COLO668 (cell line): ENCODE data around the gene TTC39C.
"Not testable (repeated sequence)": the region's sequence is repeated elsewhere in the genome, so short reads cannot be mapped to it uniquely, and the experiment has no call there.

Experiments
- DNase-seq: peaks from one replicate; lab custom pipeline; 2025; ENCODE audit not compliant: unreplicated experiment; lab: John Stamatoyannopoulos, UW

Gene TTC39C

DNA sequence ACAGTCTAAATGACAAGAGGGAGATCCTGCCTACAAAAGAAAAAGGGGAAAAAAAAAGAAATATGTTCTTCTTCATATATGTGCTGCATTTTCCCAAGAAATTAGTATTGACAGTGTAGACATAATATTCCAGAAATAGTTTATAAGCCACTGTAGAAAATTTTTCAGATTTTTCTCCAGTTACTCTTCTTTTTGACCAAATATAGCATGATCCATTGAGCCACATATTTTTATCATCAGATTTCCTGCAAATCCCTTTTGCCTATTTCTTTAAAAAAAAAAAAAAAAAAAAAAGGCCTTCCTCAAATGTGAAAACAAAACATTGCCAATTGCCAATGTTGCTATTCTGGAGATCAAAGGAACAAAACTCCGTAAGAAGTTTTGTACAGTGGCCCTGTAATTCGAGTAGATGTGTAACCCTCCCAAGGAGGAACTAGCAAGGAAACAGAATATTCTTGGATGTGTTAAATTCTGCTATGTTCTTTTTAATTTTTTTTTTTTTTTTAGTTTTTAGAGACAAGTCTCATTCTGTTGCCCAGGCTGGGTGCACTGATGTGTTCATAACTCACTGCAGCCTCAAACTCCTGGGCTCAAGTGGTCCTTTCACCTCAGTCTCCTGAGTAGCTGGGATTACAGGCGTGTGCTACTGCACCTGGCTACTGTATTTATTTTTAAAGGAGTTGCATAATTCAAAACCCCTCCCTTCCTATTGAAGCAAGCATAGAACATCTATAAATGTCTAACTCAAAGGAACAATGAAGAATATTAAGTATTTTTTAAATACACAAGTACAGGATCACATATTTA, 111.8 kb downstream of the TTC39C start:
- DNase-seq: no peak

DNA sequence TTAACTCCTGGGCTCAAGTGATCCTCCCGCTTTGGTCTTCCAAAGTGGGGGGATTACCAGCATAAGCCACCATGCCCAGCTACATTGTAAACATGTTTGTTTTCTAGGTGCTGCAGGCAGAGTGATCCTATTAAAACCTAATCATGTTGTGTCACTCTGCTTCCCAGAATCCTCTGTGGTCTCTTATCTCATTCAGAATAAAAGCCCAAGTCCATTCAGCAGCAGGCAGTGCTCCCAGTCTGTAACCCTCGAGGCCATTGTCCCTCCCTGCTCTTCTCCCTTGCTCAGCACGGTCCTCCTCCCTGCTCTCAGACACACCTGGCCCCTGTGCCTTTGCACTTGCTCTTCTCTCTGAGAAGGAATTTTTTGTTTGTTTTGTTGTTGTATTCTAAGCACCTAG, 113.2 kb downstream of the TTC39C start:
- no peak for DNase-seq

DNA sequence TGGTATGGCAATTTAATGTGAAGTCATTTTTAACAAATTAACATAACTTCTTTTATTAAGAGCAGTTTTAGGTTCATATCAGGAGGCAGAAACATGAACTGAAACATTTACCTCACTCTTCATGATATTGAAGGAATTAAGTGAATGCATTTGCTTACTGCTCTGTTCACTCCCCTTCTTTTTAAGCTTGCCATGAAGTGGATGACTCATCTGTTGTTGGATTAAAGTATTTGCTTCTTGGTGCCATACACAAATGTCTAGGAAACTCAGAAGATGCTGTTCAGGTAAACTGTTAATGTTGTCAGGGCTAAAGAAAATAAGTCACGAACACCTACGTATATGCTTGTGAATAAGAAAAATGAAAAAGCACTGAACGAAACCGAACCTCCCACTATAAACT, 114.1 kb downstream of the TTC39C start:
- DNase-seq: no peak

DNA sequence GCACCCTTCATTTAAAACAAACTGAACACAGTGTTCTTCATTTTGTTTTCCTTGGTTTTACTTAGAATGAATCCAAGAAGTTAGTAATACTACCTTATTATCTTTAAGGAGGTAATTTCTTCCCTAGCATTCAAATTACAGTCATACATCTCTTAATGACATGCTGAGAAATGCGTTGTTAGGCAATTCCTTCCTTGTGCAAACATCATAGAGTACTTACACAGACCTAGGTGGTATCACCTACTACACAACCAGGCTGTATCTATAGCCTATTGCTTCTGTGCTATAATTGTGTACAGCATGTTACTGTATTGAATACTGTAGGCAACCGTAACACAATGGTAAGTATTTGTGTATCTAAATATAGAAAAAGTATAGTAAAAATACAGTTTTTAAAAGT, 115.9 kb downstream of the TTC39C start:
- no peak for DNase-seq

DNA sequence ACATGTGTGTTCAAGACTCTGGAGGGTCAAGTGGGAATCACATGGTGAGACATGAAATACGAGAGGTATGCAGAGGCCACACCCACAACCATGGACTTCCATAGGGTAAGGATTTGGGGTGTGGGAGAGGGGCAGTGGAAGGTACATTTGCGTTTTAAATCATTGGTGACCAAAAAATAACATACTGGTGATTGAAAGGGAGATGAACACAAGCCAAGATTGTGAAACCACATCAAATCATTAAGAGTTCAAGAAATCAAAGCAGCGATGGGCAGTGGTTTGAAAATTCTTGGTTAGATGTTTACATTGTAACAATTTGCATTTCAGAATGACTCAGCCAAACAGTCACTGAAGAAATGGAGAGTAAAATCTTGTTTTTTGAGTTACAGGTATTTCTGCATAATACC, 122.4 kb downstream of the TTC39C start:
- DNase-seq: peak; percentile 17

DNA sequence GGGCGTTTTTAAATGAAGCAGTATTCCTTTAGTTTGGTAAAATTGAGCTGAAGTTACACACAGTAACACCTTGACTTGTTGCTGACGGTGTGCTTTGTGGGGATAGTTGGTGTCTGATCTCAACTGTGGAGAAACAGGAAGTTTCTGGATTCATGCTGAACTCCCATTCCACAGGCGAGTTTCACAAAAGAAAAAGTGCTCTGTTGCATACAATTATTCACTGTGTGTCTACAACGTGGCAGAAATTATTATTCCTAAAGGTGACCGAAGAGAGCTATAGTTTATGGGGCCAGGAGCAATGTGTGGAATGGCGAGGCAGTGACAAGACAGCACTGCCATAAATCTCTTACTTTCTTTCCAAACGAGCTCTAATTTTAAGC, 123.8 kb downstream of the TTC39C start:
- no peak for DNase-seq

DNA sequence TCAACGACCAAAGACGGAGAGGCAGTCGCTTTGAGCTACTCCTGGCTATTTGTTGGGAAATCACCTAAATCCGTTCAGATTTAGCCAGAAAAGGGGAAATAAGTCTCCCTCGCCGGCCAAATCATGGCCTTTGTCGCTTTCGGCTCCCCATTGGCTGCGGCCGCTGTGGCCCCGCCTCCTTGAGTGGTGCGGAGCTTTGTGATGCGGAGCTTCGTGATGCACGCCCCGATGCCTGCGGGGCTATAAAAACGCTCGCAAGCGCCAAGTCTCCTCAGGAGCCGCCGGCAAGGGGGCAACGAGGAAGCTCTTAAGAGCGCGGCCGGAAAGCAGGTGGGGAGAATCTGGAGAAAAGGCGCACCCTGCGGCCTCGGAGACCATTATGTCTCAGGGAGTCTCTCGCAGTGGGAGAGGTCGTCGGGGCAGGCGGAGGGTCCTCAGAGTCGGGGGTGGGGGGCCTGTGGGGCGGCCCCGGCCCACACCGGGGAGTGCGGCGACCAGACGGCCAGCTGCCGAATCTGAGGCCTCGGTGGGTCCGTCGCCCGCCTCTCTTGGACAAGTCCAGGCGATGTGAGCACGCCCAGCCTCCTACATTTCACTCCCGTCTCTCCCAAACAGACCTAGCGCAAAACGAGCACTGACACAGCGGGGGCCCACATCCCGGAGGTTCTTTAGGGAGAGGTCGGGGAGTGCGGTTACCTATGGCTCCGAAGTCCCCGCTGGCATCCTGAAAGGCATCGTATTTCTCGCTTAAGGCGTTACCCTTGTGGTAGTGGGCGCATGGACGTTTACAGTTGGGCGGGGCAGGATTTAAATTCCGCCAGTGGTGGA, 124.4 kb downstream of the TTC39C start, which contains the start of gene CABYR:
Gene CABYR, plus strand, starts transcription at position 274 of the 828 bp plus-strand sequence. CDS start 4,053 bp downstream, outside the sequence.
- DNase-seq: peak; percentile 82

DNA sequence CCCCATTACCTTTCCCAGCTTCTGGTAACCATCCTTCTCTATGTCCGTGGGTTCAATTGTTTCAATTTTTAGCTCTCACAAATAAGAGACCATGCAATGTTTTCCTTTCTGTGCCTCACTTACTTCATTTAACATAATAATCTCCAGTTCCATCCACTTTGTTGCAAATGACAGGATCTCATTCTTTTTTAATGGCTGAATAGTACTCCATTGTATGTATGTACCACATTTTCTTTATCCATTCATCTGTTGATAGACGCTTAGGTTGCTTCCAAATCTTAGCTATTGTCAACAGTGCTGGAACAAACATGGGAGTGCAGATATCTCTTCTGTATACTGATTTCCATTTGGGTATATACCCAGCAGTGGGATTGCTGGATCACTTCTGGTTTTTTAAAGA, 126.1 kb downstream of the TTC39C start:
- DNase-seq: no peak

DNA sequence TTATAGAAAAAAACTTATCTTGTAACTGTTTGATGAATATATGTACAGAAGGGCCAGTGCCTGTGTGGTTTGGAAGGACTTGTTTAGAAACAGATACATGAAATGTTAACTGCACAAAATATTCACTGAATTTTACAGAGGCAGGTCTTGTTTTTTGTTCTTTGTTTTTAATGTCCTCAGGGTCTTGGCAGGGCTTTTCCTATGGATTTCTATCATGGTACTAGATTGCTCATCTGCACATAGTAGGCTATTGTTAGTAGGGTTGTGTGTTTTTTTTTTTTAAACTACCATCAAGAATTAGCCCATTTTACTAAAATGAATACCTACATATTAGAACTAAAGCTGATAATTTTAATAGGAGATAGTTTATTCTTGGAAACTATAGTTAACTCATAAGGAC, 127.8 kb downstream of the TTC39C start:
- DNase-seq: no peak

DNA sequence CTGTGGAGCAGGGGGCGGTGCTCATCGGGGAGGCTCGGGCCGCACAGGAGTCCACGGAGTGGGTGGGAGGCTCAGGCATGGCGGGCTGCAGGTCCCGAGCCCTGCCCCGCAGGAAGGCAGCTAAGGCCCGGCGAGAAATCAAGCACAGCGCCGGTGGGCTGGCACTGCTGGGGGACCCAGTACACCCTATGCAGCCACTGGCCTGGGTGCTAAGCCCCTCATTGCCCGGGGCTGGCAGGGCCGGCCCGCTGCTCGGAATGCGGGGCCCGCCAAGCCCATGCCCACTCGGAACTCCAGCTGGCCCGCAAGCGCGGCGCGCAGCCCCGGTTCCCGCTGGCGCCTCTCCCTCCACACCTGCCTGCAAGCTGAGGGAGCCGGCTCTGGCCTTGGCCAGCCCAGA, 135.0 kb downstream of the TTC39C start:
- DNase-seq: not testable (repeated sequence)

DNA sequence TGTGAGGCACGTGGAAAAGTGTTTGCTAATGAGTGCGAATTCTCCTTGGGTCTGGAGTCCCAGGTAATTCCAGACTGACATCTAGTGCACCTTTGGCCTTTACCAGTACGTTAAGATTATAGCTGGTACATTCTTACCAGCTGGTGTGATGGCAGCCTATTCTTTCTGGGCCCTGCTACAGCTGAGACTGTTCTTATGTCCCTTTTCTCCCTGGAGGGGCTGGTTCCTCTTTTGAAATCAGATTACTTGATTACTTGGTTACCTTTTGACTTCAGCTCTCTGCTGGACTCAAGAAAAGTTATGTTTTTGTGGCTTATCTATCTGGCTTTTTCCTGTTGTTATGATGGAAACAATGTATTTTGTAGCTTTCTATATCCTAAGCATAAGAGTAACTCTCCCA, 138.8 kb downstream of the TTC39C start:
- no peak for DNase-seq

DNA sequence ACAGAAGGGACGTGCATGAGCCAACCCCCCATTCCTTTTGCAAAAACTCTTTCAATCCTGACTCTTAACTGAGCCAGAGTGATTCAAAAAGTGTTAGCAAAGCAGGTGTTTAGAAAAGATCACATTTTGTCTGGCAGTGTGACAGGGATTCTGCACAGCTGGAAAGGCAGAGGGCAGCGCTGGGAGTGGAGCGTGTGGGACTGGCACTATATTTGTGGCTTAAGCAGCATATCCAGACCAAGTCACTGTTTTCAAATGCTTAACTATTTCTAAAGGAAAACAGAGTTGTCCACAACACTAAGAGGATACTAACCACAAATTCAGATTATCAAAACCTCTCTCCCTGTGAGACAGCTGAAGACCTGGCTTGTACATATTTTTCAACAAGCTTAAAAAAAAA, 143.3 kb downstream of the TTC39C start:
- DNase-seq: no peak

DNA sequence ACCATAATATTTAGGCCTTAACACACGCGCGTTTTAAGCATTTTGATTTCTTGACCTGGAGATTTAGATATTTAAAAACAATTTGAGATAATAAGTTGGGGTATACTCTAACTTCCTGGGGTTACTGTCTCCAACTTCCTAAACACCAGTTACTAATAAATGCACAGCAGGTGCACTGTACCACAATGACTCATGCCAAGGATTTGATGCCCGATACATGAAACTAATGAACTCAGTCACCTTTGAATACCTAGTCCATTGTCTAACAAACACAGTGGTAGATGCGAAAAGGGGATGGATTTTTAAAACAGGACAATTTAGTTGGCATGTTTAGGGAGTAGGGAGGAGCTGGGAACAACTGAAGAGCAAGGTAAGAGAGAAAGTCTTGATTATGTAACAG, 145.5 kb downstream of the TTC39C start:
- DNase-seq: no peak

DNA sequence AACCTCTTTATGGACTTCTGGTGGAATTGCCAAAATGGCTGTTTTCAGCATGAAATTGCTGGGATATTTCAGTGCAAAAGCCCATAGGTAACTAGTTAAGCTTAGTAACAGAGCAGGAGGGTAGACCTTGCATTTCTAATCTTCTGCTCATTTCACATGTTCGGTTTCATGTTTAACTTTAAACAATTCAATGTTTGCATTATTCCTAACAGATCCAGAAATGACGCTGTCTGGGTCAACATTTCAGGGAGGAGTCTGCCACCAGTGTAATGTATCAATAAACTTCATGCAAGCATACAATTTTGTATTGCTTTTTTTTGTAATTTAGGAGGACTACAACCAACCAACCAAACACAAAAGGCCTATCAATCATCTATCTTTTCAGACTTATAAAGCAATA, 146.8 kb downstream of the TTC39C start:
- DNase-seq: no peak

DNA sequence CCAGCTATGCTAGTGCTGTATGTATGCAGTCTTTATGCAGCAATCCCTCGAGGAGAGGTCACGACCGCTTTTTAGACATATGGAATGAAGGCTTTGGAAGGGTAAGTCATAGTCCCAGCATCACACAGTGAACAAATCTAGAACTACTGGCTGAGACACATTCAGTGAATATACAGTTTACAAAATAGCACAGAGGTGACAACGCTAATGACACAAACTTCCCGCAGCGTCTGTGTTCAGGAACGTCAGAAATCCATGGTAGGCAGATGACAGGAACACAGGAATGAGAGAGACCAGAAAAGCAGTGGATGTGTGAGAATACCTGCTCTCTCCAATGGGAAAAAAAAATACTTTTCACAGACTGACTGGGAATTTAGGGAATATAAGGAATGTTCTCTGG, 153.9 kb downstream of the TTC39C start:
- no peak for DNase-seq

DNA sequence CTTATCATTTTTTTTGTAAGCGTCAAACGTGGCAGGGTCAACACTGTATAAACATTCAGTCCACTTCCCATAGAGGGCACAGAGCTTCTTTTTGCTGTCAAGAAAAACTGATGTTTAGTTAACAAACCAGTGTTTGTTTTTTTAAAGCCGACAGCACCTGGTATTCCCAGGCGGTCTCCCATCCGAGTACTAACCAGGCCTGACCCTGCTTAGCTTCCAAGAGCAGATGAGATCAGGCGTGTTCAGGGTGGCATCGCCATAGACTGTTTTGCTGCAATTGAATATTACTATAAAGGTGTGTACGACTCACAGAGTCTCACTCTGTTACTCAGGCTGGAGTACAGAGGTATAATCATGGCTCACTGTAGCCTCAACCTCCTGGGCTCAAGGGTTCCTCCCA, 155.8 kb downstream of the TTC39C start:
- no peak for DNase-seq

DNA sequence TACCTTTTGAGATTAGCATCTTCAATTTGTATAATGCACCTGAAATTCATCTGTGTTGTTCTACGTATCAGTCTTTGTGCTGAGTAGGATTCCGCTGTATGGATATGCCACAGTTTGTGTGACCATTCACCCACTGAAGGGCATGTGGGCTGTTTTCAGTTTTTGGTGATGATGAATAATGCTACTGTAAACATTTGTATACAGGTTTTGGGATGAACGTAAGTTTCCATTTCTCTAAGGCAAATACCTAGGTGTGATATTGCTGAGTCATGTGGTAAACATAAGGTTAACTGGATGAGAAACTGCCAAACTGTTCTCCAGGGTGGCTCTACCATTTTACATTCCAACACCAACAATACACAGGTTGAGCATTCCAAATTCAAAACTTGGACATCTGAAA, 159.4 kb downstream of the TTC39C start:
- DNase-seq: no peak

DNA sequence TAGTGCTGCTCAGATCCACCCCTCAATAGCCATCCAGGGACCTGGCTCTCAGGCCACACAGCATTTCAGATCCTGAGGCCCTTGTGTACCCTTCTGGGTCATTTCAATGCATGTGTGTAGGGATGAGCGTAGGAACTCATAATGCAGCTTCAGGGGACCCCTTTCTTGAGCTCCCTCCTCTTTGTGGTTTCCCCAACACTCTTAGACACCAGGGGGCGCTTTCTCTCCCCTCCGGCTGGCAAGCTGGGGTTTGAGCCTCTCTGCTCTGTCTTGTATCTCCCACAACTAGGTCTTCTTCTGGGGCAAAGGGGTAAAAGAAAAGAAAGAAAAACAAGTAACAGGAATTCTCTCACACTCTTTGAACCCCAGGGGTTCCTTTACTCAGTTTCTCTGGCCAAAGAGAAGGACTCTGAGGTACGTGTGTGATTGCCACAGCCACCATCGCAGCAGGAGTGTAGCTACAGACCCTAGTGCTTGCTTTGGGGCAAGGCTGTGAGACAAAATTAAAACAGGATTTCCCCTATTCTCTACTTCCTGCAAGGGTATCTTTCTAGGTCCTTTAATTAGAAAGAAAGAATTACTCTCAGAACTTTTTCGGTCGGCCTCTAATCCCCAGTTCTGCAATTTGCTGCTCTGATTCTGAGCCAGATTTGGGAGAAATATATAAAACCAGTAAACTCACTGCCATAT, 162.3 kb downstream of the TTC39C start:
- DNase-seq: peak; percentile 62

DNA sequence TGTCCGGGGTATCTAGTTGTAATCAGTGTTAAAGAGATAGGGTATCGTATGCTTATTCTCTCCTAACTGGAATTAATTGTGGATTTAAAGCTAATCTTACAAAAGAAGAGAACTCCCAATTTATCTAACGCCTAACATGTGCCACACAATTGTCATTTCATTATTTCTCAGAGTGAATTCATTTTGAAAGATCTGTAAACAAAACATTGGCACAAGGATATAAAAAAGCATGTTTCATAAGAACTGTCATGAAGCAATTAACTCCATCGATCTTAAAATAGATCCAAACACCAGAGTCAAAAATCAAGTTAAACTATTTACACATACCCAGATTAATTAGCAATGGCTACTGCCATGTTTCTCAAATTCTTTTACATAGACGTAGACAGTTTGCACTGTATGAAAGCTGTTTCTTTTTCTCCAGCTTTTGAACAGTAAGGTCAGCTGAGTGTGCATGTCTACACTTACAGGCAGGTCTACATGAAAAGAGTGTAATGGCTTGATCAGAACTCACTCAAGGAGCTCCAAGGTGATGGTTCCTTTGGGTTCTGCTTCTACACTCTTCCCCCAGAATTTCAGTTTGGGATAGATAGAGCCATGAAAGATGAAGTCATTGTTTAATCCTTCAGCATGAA, 163.1 kb downstream of the TTC39C start:
- no peak for DNase-seq

DNA sequence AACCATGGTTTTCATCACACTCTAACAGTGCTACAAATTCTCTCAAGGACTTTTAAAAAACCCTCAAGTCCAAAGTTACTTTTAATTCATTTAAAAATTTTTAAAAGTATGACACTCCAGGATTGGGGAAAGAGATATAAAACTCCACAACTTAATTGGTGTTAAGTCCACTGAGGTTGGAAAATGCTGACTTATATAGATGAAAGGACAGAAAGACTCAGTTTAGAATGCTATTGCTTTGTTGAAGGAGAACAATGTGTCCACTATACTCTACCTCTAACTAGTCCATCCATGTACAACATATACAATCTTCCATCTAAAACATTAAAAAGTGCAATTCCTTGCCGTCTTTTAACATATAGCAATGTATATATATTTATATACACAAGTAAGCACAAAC, 165.5 kb downstream of the TTC39C start:
- no peak for DNase-seq

DNA sequence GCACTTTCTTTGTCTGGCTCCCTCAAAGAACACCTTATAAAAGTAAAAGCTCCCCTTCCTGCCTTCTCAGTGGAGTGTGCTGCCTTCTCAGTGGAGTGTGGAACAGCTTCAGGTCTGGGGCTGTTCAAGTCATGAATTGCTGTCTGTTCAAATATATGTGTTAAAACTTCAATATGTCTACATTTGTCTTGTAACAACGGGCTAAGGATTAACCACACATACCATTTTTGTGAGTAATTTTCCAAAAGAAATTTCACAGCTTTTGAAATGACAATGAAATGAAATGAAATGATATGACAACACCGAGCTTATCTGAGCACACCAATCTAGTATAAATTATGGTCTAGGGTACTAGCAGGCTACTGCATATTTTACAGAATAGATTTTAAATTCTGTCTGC, 167.3 kb downstream of the TTC39C start:
- DNase-seq: no peak
